Keratinocyte (primary cell): ENCODE measurements around the gene PCSK6. TPM values are rescaled to one million over a fixed set of nuclear protein-coding genes. Genes with fewer than 3 reads are reported as not detected.

Experiments
- DNase-seq: peaks from one replicate; pipeline ENCODE4 v3.0.0-alpha.2; 2011; ENCODE audit warnings: low read depth, missing footprints, low spot score
- FAIRE-seq: peaks from 2 replicates; lab custom pipeline; 2011; peaks lifted over from hg19 to GRCh38; lab: Jason Lieb, UNC
- H2AFZ ChIP-seq: 2 replicates; pipeline ENCODE4 v1.6.0; 2012; ENCODE audit warnings: low read length, control low read depth, inconsistent platforms; ENCODE audit not compliant: control insufficient read depth
- H3K27ac ChIP-seq: 2 replicates; pipeline ENCODE4 v1.5.1; 2011; ENCODE audit warnings: low read length; ENCODE audit not compliant: control insufficient read depth, insufficient read depth
- H3K27me3 ChIP-seq: 3 replicates; pipeline ENCODE4 v1.6.0; 2011; ENCODE audit warnings: low read length; ENCODE audit not compliant: control insufficient read depth, insufficient read depth; ENCODE audit errors: extremely low read depth
- H3K36me3 ChIP-seq, 2 experiments: 2 replicates in 1 of 2; 3 replicates in 1 of 2; pipeline ENCODE4 v1.5.1; 2011; ENCODE audit warnings: low read length in 2 of 2, mild to moderate bottlenecking in 1 of 2; ENCODE audit not compliant: control insufficient read depth in 2 of 2, insufficient read depth in 2 of 2; ENCODE audit errors: extremely low read depth in 1 of 2
- H3K4me1 ChIP-seq: 3 replicates; pipeline ENCODE4 v1.5.1; 2011; ENCODE audit warnings: low read length; ENCODE audit not compliant: control insufficient read depth, insufficient read depth; ENCODE audit errors: extremely low read depth
- H3K4me2 ChIP-seq: 3 replicates; pipeline ENCODE4 v1.6.0; 2011; ENCODE audit warnings: low read depth, low read length; ENCODE audit not compliant: control insufficient read depth, insufficient read depth; ENCODE audit errors: extremely low read depth
- H3K4me3 ChIP-seq, 3 experiments: fragments of 200-600 bp in 1 of 3; sonication (generic) in 1 of 3; 2 replicates in 2 of 3; 3 replicates in 1 of 3; pipeline ENCODE4 v1.5.1; 2011 to 2016; ENCODE audit warnings: low read length in 3 of 3, mild to moderate bottlenecking in 3 of 3, control low read depth in 2 of 3, inconsistent platforms in 1 of 3, low read depth in 1 of 3, mixed read lengths in 1 of 3, mixed run types in 1 of 3, moderate library complexity in 1 of 3; ENCODE audit not compliant: control insufficient read depth in 2 of 3, insufficient read depth in 2 of 3; ENCODE audit errors: extremely low read depth in 1 of 3
- H3K79me2 ChIP-seq: 2 replicates; pipeline ENCODE4 v1.6.0; 2012; ENCODE audit warnings: low read length; ENCODE audit not compliant: control insufficient read depth, insufficient read depth
- H3K9ac ChIP-seq: 3 replicates; pipeline ENCODE4 v1.6.0; 2011; ENCODE audit warnings: low read length; ENCODE audit not compliant: control insufficient read depth, insufficient read depth; ENCODE audit errors: extremely low read depth
- H3K9me1 ChIP-seq: 3 replicates; pipeline ENCODE4 v1.6.0; 2011; ENCODE audit warnings: low read length; ENCODE audit not compliant: control insufficient read depth, insufficient read depth; ENCODE audit errors: extremely low read depth
- H3K9me3 ChIP-seq: 2 replicates; pipeline ENCODE4 v1.5.1; 2012; ENCODE audit warnings: low read depth, low read length; ENCODE audit not compliant: control insufficient read depth
- H4K20me1 ChIP-seq: 3 replicates; pipeline ENCODE4 v1.6.0; 2011; ENCODE audit warnings: low read length; ENCODE audit not compliant: control insufficient read depth, insufficient read depth; ENCODE audit errors: extremely low read depth
- CTCF ChIP-seq, 3 experiments: IDR thresholded peaks in 1 of 3; conservative IDR thresholded peaks in 1 of 3; optimal IDR thresholded peaks in 1 of 3; 2 replicates in 2 of 3; 3 replicates in 1 of 3; pipeline versions ENCODE3 to v1.5.1; 2011; ENCODE audit warnings: low read length in 3 of 3, mild to moderate bottlenecking in 3 of 3, moderate library complexity in 2 of 3, control low read depth in 1 of 3, inconsistent platforms in 1 of 3; ENCODE audit not compliant: insufficient read depth in 2 of 3; ENCODE audit errors: extremely low read depth in 1 of 3
- EZH2 ChIP-seq: IDR thresholded peaks from one replicate; pipeline ENCODE4 v1.6.1; 2012; ENCODE audit warnings: inconsistent platforms, mild to moderate bottlenecking, low read length, moderate library complexity
- dilution Hi-C: fragments of 300-500 bp; cut with MboI; formaldehyde crosslinking; loops from one replicate; pipeline ENCODE4 v1.7.0; 2020; ENCODE audit warnings: low sequenced_read_pairs; ENCODE audit not compliant: extremely low pct_ligation_motif_present
- polyA plus RNA-seq, 5 experiments: library from polyadenylated mRNA; depleted of rRNA in 3 of 5; stranded (reverse) in 3 of 5; stranded (forward) in 1 of 5; unstranded in 1 of 5; fragments of >200 nt; gene quantifications; 1 replicate in 1 of 5; 2 replicates in 3 of 5; 3 replicates in 1 of 5; pipeline versions ENCODE4 v1.2.1 to v1.2.3, GENCODE V29; 2011 to 2012; ENCODE audit warnings: missing spikeins in 2 of 5, low read depth in 1 of 5, low replicate concordance in 1 of 5

Gene PCSK6
- polyA plus RNA-seq, 1 donor (not counting 4 experiments of a cell fraction or from before 2014, with no cell fraction given), result 3.1 TPM

- Histone ChIP-seq H3K4me1 (peaks cover 5% of the 10 kb centered on the region), H3K9me1 (no peaks in the 10 kb centered on the region), H3K9ac (no peak overlapping the region), H3K79me2 (no peaks in the 10 kb centered on the region), H4K20me1 (no peaks in the 10 kb centered on the region), H2AFZ (no peak overlapping the region), H3K9me3 (no peaks in the 10 kb centered on the region), H3K36me3 (no peaks in the 10 kb centered on the region), H3K27me3 (peaks cover 22% of the 10 kb centered on the region), H3K27ac (no peak overlapping the region), H3K4me2 (no peak overlapping the region), H3K4me3 (no peak overlapping the region)
- dilution Hi-C loops, result no loop called here
- no peak for DNase-seq
- TF ChIP-seq EZH2, result no peak
- no peak for TF ChIP-seq CTCF (optimal IDR thresholded peaks at IDR 0.05 in 1 of 3, IDR thresholded peaks at IDR 0.05 in 1 of 3, conservative IDR thresholded peaks at IDR 0.05 in 1 of 3; ENCODE audit: extremely low read depth in 1 of 3, insufficient read depth in 2 of 3, low read length in 3 of 3)
- FAIRE-seq, result no peak
Observed at GRCh38 chr15:101498076-101498716, 8.7 kb upstream of the PCSK6 start.

GRCh38 chr15:101497484-101498034 lies 8.1 kb upstream of the PCSK6 start:
- dilution Hi-C loops, result no loop called here
- no peak for TF ChIP-seq EZH2
- TF ChIP-seq CTCF (optimal IDR thresholded peaks at IDR 0.05 in 1 of 3, IDR thresholded peaks at IDR 0.05 in 1 of 3, conservative IDR thresholded peaks at IDR 0.05 in 1 of 3; ENCODE audit: extremely low read depth in 1 of 3, insufficient read depth in 2 of 3, low read length in 3 of 3), result no peak
- Histone ChIP-seq H3K9ac (no peak overlapping the region), H3K27me3 (peaks cover 22% of the 10 kb centered on the region), H3K4me1 (peaks cover 5% of the 10 kb centered on the region), H3K79me2 (no peaks in the 10 kb centered on the region), H3K27ac (no peak overlapping the region), H3K4me3 (no peak overlapping the region), H3K9me3 (no peaks in the 10 kb centered on the region), H4K20me1 (no peaks in the 10 kb centered on the region), H3K4me2 (no peak overlapping the region), H3K36me3 (no peaks in the 10 kb centered on the region), H2AFZ (no peak overlapping the region), H3K9me1 (no peaks in the 10 kb centered on the region)
- FAIRE-seq, result no peak
- no peak for DNase-seq
